ENCODE data around the gene STOML1. TPM values are rescaled to one million over a fixed set of nuclear protein-coding genes. Genes with fewer than 3 reads are reported as not detected.

The STOML1 gene
- total RNA-seq, 2 donors from 2014 or later: 4.4 to 5.5 TPM

- Mint-ChIP-seq H3K9me3 (no peaks in the 10 kb centered on the region), H3K36me3 (ENCODE audit: low read depth) (no peaks in the 10 kb centered on the region), H3K4me1 (peaks cover 31% of the 10 kb centered on the region), H3K27ac (no peak overlapping the region), H3K4me3 (no peak overlapping the region), H3K27me3 (ENCODE audit: insufficient read depth) (peaks cover 3% of the 10 kb centered on the region)
- TF ChIP-seq CTCF (conservative IDR thresholded peaks at IDR 0.05): no peak
- no peak overlapping the region for H3K27ac ChIP-seq (ENCODE audit: low read depth, low read length)
- H3K27me3 ChIP-seq (ENCODE audit: control insufficient read depth, insufficient read depth, low read length, poor library complexity, severe bottlenecking): no peaks in the 10 kb centered on the region
- no peak overlapping the region for H3K4me3 ChIP-seq (ENCODE audit: low read length)
- peaks cover 8% of the 10 kb centered on the region for H3K4me1 ChIP-seq (ENCODE audit: control insufficient read depth, insufficient read depth, low read length)
- H3K36me3 ChIP-seq (ENCODE audit: control insufficient read depth, insufficient read depth, low read length): no peaks in the 10 kb centered on the region
- 95 to 98% methylated on average over 9 to 11 of the region's 11 CpGs for WGBS, 2 experiments (ENCODE audit: insufficient coverage in 1 of 2, insufficient read length in 1 of 2)
- H3K9ac ChIP-seq (ENCODE audit: extremely low read depth, low read length, poor library complexity, severe bottlenecking): no peak overlapping the region
- no peaks in the 10 kb centered on the region for H3K9me3 ChIP-seq (ENCODE audit: control insufficient read depth, low read length)
- no peak for DNase-seq
Observed at GRCh38 chr15:73937726-73938125, 54.4 kb downstream of the STOML1 start.

GRCh38 chr15:73937296-73937695 lies 54.8 kb downstream of the STOML1 start:
- peaks cover under 1% of the 10 kb centered on the region for H3K27me3 Mint-ChIP-seq (ENCODE audit: insufficient read depth)
- TF ChIP-seq CTCF (conservative IDR thresholded peaks at IDR 0.05): no peak
- H3K36me3 Mint-ChIP-seq (ENCODE audit: low read depth): no peaks in the 10 kb centered on the region
- no peak overlapping the region for H3K4me3 ChIP-seq (ENCODE audit: low read length)
- no peak overlapping the region for H3K27ac ChIP-seq (ENCODE audit: low read depth, low read length)
- peaks cover 34% of the 10 kb centered on the region for H3K4me1 Mint-ChIP-seq
- H3K27me3 ChIP-seq (ENCODE audit: control insufficient read depth, insufficient read depth, low read length, poor library complexity, severe bottlenecking): no peaks in the 10 kb centered on the region
- H3K4me3 Mint-ChIP-seq: no peak overlapping the region
- no peaks in the 10 kb centered on the region for H3K9me3 Mint-ChIP-seq
- no peak for DNase-seq
- H3K9me3 ChIP-seq (ENCODE audit: control insufficient read depth, low read length): no peaks in the 10 kb centered on the region
- no peak overlapping the region for H3K27ac Mint-ChIP-seq
- 78 to 79% methylated on average over 3 to 10 of the region's 10 CpGs for WGBS, 2 experiments (ENCODE audit: insufficient coverage in 1 of 2, insufficient read length in 1 of 2)
- no peaks in the 10 kb centered on the region for H3K36me3 ChIP-seq (ENCODE audit: control insufficient read depth, insufficient read depth, low read length)
- H3K4me1 ChIP-seq (ENCODE audit: control insufficient read depth, insufficient read depth, low read length): peaks cover 8% of the 10 kb centered on the region
- H3K9ac ChIP-seq (ENCODE audit: extremely low read depth, low read length, poor library complexity, severe bottlenecking): no peak overlapping the region

- H3K9me3 ChIP-seq (ENCODE audit: control insufficient read depth, low read length): no peaks in the 10 kb centered on the region
- H3K4me1 ChIP-seq (ENCODE audit: control insufficient read depth, insufficient read depth, low read length): peaks cover 8% of the 10 kb centered on the region
- TF ChIP-seq CTCF (conservative IDR thresholded peaks at IDR 0.05): no peak
- DNase-seq: no peak
- no peak overlapping the region for H3K9ac ChIP-seq (ENCODE audit: extremely low read depth, low read length, poor library complexity, severe bottlenecking)
- WGBS, 2 experiments (ENCODE audit: insufficient coverage in 1 of 2, insufficient read length in 1 of 2): 79 to 92% methylated on average over 6 to 12 of the region's 12 CpGs
- no peak overlapping the region for H3K4me3 Mint-ChIP-seq
- H3K27me3 Mint-ChIP-seq (ENCODE audit: insufficient read depth): no peaks in the 10 kb centered on the region
- no peaks in the 10 kb centered on the region for H3K27me3 ChIP-seq (ENCODE audit: control insufficient read depth, insufficient read depth, low read length, poor library complexity, severe bottlenecking)
- no peaks in the 10 kb centered on the region for H3K9me3 Mint-ChIP-seq
- no peak overlapping the region for H3K27ac Mint-ChIP-seq
- H3K27ac ChIP-seq (ENCODE audit: low read depth, low read length): peak overlapping the region; percentile 67
- no peaks in the 10 kb centered on the region for H3K36me3 ChIP-seq (ENCODE audit: control insufficient read depth, insufficient read depth, low read length)
- no peak overlapping the region for H3K4me3 ChIP-seq (ENCODE audit: low read length)
- peaks cover 34% of the 10 kb centered on the region for H3K4me1 Mint-ChIP-seq
- H3K36me3 Mint-ChIP-seq (ENCODE audit: low read depth): no peaks in the 10 kb centered on the region
Observed at GRCh38 chr15:73936588-73937290, 55.4 kb downstream of the STOML1 start.

Data from endodermal cell (in vitro differentiated cells).